ENCODE data around the gene PSMD13.
"Not testable (repeated sequence)": the region's sequence is repeated elsewhere in the genome, so short reads cannot be mapped to it uniquely, and the experiment has no call there.

Gene PSMD13

GRCh38 chr11:220641-221215, 16.0 kb upstream of the PSMD13 start:
- not testable (repeated sequence) for DNase-seq

DNA sequence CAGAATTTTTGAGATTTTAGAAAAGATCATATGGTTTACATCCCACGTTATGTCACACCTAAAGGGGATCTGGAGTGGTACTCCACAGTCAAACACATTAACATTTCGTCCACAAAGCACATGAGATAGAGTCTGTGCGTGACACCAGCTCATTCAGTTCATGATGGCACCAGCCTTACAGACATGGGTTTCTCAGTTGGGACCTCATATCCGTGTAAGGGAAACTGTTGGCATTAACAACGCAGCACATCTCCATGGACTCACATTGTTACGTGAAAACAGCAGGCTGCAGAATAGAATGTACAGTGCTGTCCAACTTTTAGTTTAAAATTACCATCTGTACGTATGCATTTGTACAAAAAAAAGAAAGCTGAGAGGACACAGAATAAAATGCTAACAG, 15.2 kb upstream of the PSMD13 start:
- no peak for DNase-seq

DNA sequence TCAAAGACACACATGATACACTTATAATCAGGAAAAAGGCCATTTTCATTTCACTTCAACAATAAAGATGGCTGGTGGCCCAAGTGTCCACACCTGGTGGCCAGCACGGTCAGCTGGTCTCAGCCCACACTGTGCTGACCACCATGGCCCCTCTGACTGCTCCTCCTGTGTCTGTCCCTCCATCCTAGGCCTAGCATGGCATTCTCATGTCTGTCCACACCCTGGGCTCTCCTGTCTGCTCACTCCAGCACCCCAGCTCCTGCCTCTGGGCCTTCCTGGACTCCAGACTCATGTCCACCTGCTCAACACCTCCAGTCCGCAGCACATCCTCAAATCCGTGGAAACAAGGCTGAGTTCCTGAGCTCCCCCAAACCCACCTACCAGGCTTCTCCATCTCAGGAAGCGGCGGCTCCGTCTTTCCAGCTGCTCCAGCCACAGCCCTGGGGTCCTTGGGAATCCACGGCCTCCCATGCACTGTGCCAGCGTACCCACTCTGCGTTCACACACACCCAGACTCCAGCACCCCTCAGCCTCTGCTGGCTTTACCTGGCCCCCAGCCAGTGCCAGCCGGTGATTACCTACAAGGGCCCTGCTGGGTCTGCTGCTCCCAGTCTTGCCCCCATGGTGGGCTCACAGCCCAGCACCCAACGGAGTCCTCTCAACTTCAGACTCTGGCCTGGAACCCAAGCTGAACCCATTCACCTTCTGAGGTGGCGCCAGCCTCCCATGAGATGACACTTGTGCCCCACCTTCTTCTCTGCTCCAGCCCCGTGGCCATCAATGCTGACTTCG, 14.6 kb upstream of the PSMD13 start:
- DNase-seq: no peak

- no peak for DNase-seq
Observed at GRCh38 chr11:223026-223789, 13.6 kb upstream of the PSMD13 start.

DNA sequence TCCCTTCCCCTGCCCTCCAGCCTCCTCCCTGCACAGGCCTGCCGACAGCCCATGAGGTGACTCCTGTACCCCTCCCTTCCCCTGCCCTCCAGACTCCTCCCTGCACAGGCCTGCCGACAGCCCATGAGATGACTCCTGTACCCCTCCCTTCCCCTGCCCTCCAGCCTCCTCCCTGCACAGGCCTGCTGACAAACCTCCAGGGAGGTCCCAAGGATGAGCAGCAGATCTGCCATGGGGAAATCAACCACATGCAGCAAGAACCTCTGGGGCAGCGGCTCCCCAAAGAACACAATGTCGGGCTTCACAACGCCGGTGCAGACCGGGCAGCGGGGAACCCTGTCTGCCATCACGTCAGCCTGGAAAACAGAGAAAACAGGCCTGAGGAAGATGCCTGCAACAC, 12.9 kb upstream of the PSMD13 start:
- DNase-seq: no peak

DNA sequence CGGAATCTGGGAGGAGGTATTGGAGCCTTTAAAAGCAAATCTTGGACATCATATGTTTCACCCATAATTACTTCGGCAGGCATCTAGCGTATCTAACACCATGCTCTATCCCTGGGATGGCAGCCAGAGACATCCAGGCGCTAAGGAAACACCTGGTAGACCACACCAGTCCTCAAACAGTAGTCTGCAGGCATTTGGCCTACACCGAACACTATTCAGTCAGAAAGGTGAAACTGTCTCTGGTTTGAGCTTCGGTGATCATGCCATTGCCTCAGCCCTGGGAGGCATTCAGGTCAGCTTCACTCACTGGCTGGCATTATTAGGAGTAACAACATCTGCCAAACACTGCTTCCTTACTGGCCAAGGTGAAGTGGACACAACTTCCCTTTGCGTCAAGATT, 12.4 kb upstream of the PSMD13 start:
- DNase-seq: no peak

DNA sequence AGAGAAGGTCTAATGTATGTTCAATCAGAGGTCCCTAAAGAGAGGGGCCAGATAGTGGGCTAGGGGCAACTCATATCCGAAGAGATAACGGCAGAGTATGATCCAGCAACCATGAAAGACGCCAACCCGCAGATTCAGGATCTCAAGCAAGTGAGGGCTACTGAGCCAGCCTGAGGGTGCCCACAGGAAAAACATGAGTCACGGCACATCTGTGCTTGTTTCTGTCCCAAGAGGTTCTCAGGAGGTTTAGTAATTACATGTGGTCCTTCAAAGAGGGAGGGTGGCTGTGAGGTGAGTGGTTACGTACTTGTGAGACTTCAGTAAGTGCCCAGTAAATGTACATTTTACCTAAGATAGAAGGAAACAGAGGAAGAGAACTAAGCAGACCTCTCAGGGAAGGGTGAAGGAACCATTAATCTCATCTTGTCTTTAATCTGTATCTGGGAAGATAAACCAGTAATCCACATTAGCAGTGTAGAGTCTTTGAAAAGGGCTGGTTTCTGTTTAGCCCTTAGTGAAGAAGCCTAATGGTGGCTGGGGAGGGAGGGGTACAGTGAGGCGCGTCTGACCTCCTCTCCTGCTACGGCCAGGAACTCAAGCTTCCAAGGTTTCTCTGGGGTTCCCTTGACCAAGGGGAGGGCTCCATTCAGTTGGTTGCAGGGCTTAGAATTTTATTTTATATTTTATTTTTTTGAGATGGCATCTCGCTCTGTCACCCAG, 10.9 kb upstream of the PSMD13 start:
- no peak for DNase-seq

GRCh38 chr11:227824-228379, 8.9 kb upstream of the PSMD13 start:
- no peak for DNase-seq

- no peak for DNase-seq
Observed at GRCh38 chr11:230431-230830, 6.3 kb upstream of the PSMD13 start.

- no peak for DNase-seq
Observed at GRCh38 chr11:232783-233565, 3.8 kb upstream of the PSMD13 start.

DNA sequence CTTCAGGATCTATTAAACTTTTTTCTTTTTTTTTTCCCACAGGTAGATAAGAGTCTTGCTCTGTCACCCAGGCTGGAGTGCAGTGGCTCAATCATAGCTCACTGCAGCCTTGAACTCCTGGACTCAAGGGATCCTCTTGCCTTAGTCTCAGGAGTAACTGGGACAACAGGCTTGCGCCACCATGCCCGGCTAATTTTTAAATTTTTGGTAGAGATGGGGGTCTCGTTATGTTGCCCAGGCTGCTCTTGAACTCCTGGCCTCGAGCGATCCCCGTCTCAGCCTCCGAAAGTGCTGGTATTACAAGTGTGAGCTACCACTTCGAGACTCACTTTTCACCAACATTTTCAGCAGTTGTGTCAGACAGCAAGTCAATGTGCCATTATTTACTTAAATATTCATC, 1.6 kb upstream of the PSMD13 start:
- DNase-seq: no peak

DNA sequence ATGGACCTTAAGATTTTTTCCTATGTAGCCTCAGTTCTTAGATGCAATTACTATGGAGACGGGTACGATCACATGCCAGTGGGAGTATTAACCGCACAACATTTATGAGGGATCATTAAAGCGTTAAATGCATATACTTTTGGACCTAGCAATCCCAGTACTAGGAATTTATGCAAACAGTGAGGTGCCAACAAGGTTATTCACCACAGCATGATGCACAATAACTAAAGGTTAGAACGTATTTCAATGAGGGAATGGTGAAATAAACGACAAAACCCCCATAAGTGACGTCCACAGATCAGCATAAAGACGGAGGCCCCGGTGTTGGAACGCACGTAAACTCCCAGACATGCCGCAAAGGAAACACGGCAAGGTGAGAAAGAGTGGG, 1.2 kb upstream of the PSMD13 start:
- DNase-seq: no peak

- peak; percentile 16 for DNase-seq
Observed at GRCh38 chr11:235997-236773, 591 bp upstream of the PSMD13 start, which contains the start of gene SIRT3. SIRT3 (minus strand) TSS chr11:236342; CDS start chr11:236328, 14 bp downstream.

GRCh38 chr11:238346-238745, 1.6 kb downstream of the PSMD13 start:
- not testable (repeated sequence) for DNase-seq

- no peak for DNase-seq
Observed at GRCh38 chr11:240315-240714, 3.5 kb downstream of the PSMD13 start.

GRCh38 chr11:241634-242033, 4.9 kb downstream of the PSMD13 start:
- DNase-seq: no peak

DNA sequence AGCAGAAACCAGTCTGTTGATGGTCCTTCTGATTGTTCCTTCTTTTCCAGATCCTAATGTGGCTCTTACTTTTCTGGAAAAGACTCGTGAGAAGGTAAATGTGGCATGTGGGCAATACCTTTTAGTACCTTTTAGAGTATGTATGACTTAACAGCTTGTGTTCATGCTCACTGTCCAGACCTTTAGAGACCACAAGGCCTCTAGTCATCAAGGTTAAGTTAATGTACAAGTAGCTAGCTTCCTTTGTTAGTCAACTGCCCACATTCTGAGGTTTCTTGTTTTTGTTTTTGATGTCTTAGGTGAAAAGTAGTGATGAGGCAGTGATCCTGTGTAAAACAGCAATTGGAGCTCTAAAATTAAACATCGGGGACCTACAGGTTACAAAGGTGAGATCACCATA, 7.6 kb downstream of the PSMD13 start:
- no peak for DNase-seq

DNA sequence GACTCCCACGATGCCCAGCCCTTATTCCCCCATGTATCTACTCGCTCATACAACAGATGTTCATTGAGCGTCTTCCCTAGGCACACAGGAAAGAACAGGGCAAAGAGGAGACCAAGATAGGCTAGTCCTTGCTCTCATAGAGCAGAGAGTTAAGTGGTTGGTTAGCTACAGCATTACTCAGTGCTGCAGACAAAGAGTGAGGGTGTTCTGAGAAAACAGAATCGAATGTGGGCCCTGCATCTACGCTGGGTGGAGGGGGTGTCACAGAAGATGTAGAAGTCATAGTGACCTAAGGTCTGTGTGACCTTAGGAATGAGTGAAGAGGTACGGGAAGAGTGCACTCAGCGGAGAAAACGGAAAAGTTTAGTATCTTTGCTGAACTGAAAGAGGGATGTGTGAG, 12.3 kb downstream of the PSMD13 start:
- no peak for DNase-seq

- no peak for DNase-seq
Observed at GRCh38 chr11:250274-250673, 13.5 kb downstream of the PSMD13 start.

- no peak for DNase-seq
Observed at GRCh38 chr11:250740-251299, 14.0 kb downstream of the PSMD13 start.

- DNase-seq: no peak
Observed at GRCh38 chr11:251550-251949, 14.8 kb downstream of the PSMD13 start.
